Stimulated activated CD4-positive, alpha-beta T cell treated with anti-CD3 and anti-CD28 coated beads, TNF-alpha, amount 100 ng/mL, for 4 hours (primary cell): ENCODE results near the gene CCDC13.

Source experiments
- DNase-seq, 3 experiments: peaks; one replicate each; pipeline ENCODE4 v3.0.0-alpha.2; 2020; ENCODE audit warnings: low read depth in 3 of 3

CCDC13 gene

GRCh38 chr3:42800251-42800650 lies 27.2 kb upstream of the CCDC13 start:
- no peak for DNase-seq

GRCh38 chr3:42799376-42799775 lies 26.3 kb upstream of the CCDC13 start:
- no peak for DNase-seq

- DNase-seq = no peak
Observed at GRCh38 chr3:42796332-42796885, 23.4 kb upstream of the CCDC13 start.

GRCh38 chr3:42795621-42796181 lies 22.6 kb upstream of the CCDC13 start:
- no peak for DNase-seq

GRCh38 chr3:42790714-42791229 lies 17.7 kb upstream of the CCDC13 start:
- no peak for DNase-seq

GRCh38 chr3:42786631-42787030 lies 13.6 kb upstream of the CCDC13 start:
- DNase-seq = no peak

- no peak for DNase-seq
Observed at GRCh38 chr3:42786212-42786611, 13.2 kb upstream of the CCDC13 start.

GRCh38 chr3:42780892-42781700 lies 8.0 kb upstream of the CCDC13 start:
- DNase-seq = no peak

- no peak for DNase-seq
Observed at GRCh38 chr3:42780398-42780797, 7.3 kb upstream of the CCDC13 start.

- no peak for DNase-seq
Observed at GRCh38 chr3:42778644-42779043, 5.6 kb upstream of the CCDC13 start.

GRCh38 chr3:42773409-42773751 lies 327 bp upstream of the CCDC13 start:
- DNase-seq = no peak

- no peak for DNase-seq
Observed at GRCh38 chr3:42771271-42771670, 1.8 kb downstream of the CCDC13 start.

GRCh38 chr3:42769477-42770131 lies 3.4 kb downstream of the CCDC13 start:
- DNase-seq = no peak

- no peak for DNase-seq
Observed at GRCh38 chr3:42764561-42765295, 8.3 kb downstream of the CCDC13 start.

- DNase-seq = no peak
Observed at GRCh38 chr3:42764115-42764514, 8.9 kb downstream of the CCDC13 start.

- no peak for DNase-seq
Observed at GRCh38 chr3:42763021-42763420, 10.0 kb downstream of the CCDC13 start.

- no peak for DNase-seq
Observed at GRCh38 chr3:42762046-42762724, 10.9 kb downstream of the CCDC13 start.

- no peak for DNase-seq
Observed at GRCh38 chr3:42758126-42758525, 14.9 kb downstream of the CCDC13 start.

- no peak for DNase-seq
Observed at GRCh38 chr3:42756681-42757213, 16.3 kb downstream of the CCDC13 start.

- no peak for DNase-seq
Observed at GRCh38 chr3:42755681-42756578, 17.1 kb downstream of the CCDC13 start.
